Lung (tissue), 12 donors: ENCODE results near the gene LTBR. TPM values are rescaled to one million over a fixed set of nuclear protein-coding genes. Genes with fewer than 3 reads are reported as not detected.
A peak's percentile ranks its signal among the peaks of the same experiment; 100 is the strongest.

Source experiments
- ATAC-seq: fragments of 200-7000 bp; cut with Tn5 transposase; one replicate; pipeline ENCODE4 v1.9.1; 2020; ENCODE audit warnings: moderate number of reproducible peaks; ENCODE audit not compliant: insufficient read depth, low FRiP score
- DNase-seq, 3 donors: peaks; one replicate each; pipeline ENCODE4 v3.0.0-alpha.2; 2013 to 2017
- H3K27ac ChIP-seq, 2 donors: one replicate each; pipeline ENCODE4 v1.5.1; 2013; ENCODE audit warnings: mild to moderate bottlenecking in 2 of 2, moderate library complexity in 2 of 2, control low read depth in 1 of 2, inconsistent platforms in 1 of 2, low read depth in 1 of 2, low read length in 1 of 2
- H3K27me3 ChIP-seq, 3 donors: one replicate each; pipeline ENCODE4 v1.5.1; 2013; ENCODE audit warnings: low read length in 2 of 3; ENCODE audit not compliant: control insufficient read depth in 3 of 3, insufficient read depth in 3 of 3
- H3K36me3 ChIP-seq, 4 donors: one replicate each; pipeline ENCODE4 v1.5.1; 2013; ENCODE audit warnings: low read length in 4 of 4, mild to moderate bottlenecking in 1 of 4, moderate library complexity in 1 of 4; ENCODE audit not compliant: control insufficient read depth in 4 of 4, insufficient read depth in 4 of 4
- H3K4me1 ChIP-seq, 5 donors: one replicate each; pipeline ENCODE4 v1.5.1; 2013; ENCODE audit warnings: low read length in 5 of 5, mild to moderate bottlenecking in 2 of 5, moderate library complexity in 1 of 5; ENCODE audit not compliant: control insufficient read depth in 5 of 5, insufficient read depth in 5 of 5
- H3K4me3 ChIP-seq: one replicate; pipeline ENCODE4 v1.5.1; 2013; ENCODE audit warnings: mild to moderate bottlenecking, control low read depth, moderate library complexity
- H3K9ac ChIP-seq, 2 donors: one replicate each; pipeline ENCODE4 v1.5.1; 2013; ENCODE audit warnings: low read length in 2 of 2, control low read depth in 1 of 2; ENCODE audit not compliant: insufficient read depth in 1 of 2
- H3K9me3 ChIP-seq, 4 donors: one replicate each; pipeline ENCODE4 v1.5.1; 2013; ENCODE audit warnings: low read length in 3 of 4, mild to moderate bottlenecking in 1 of 4, moderate library complexity in 1 of 4; ENCODE audit not compliant: control insufficient read depth in 4 of 4, insufficient read depth in 3 of 4
- CTCF ChIP-seq: IDR thresholded peaks from 2 replicates; pipeline ENCODE4 v1.5.1; 2012; ENCODE audit warnings: mild to moderate bottlenecking; ENCODE audit errors: control extremely low read depth, extremely low read depth
- whole genome bisulfite sequencing, 2 donors: extraction: QIAGEN DNeasy Blood & Tissue Kit; methylation state at CpG; one replicate each; pipeline ENCODE4 v1.1.7; 2013; 5-methylcytosine and 5-hydroxymethylcytosine counted together
- polyA plus RNA-seq, 2 donors: library from polyadenylated mRNA; stranded (reverse); fragments of 200-250 nt; gene quantifications; one replicate each; pipeline ENCODE4 v1.2.1, GENCODE V29; 2013
- total RNA-seq, 2 donors: library from RNA; depleted of rRNA in 1 of 2; stranded (reverse); fragments of >200 nt in 1 of 2; gene quantifications; one replicate each; pipeline ENCODE4 v1.2.1, GENCODE V29; 2014 to 2021
- donor health status: control.
- donor health status: control.
- donor health status: Bipolar disorder and iron deficiency.
- donor health status: healthy.
- donor health status: DM: yes; HTN: yes; CAD: no.

The LTBR gene
- total and polyA plus RNA-seq, 4 donors, result 52.6 to 134 (median 122) TPM

- peak; percentile 23 for TF ChIP-seq CTCF
- Histone ChIP-seq H3K4me3 (no peak overlapping the region), H3K36me3 (peaks cover 0 to 1% (median 0%) of the 10 kb centered on the region in 4 donors), H3K9me3 (no peaks in the 10 kb centered on the region), H3K4me1 (peaks cover 0 to 19% (median 0%) of the 10 kb centered on the region in 5 donors), H3K27me3 (no peaks in the 10 kb centered on the region), H3K9ac (no peak overlapping the region), H3K27ac (peak overlapping the region in 1 of 2 donors; percentile 50)
- ATAC-seq (no peak), DNase-seq (peak in 2 of 3 donors; percentile 60 to 64)
- WGBS, 2 donors, result 47% methylated on average over 11 of the region's 11 CpGs
Observed at GRCh38 chr12:6367065-6367968, 16.6 kb upstream of the LTBR start.

- Histone ChIP-seq H3K9ac (no peak overlapping the region), H3K4me3 (no peak overlapping the region), H3K36me3 (no peaks in the 10 kb centered on the region), H3K9me3 (no peaks in the 10 kb centered on the region), H3K27ac (peak overlapping the region in 1 of 2 donors; percentile 75), H3K27me3 (no peaks in the 10 kb centered on the region), H3K4me1 (peaks cover 0 to 18% (median 7%) of the 10 kb centered on the region in 5 donors)
- WGBS, 2 donors, result 45 to 47% methylated on average over 15 of the region's 15 CpGs
- no peak for TF ChIP-seq CTCF
- no peak for DNase-seq
- no peak for ATAC-seq
Observed at GRCh38 chr12:6367969-6368892, 15.7 kb upstream of the LTBR start.

- DNase-seq (no peak), ATAC-seq (no peak)
- Histone ChIP-seq H3K27me3 (no peaks in the 10 kb centered on the region), H3K27ac (peak overlapping the region in 1 of 2 donors; percentile 37), H3K9me3 (no peaks in the 10 kb centered on the region), H3K36me3 (no peaks in the 10 kb centered on the region), H3K4me1 (peaks cover 0 to 16% (median 9%) of the 10 kb centered on the region in 5 donors), H3K9ac (no peak overlapping the region), H3K4me3 (no peak overlapping the region)
- WGBS, 2 donors, result 85 to 87% methylated on average over 9 of the region's 9 CpGs
- no peak for TF ChIP-seq CTCF
Observed at GRCh38 chr12:6368906-6369525, 14.9 kb upstream of the LTBR start.
